K562 (cell line): ENCODE data around the gene MCC. TPM values are rescaled to one million over a fixed set of nuclear protein-coding genes. Genes with fewer than 3 reads are reported as not detected.

Source experiments
- BCOR ChIP-seq: fragments of 450-650 bp; IDR thresholded peaks from 2 replicates; pipeline ENCODE4 v1.6.1; 2016
- BRD4 ChIP-seq: fragments of 200-600 bp; sonication (generic); IDR thresholded peaks from 2 replicates; pipeline ENCODE4 v1.6.1; 2017; ENCODE audit warnings: inconsistent platforms
- CBX1 ChIP-seq: sonication (generic); IDR thresholded peaks from 2 replicates; pipeline ENCODE4 v1.6.1; 2016; ENCODE audit warnings: antibody characterized with exemption, low read depth, mild to moderate bottlenecking
- DIDO1 ChIP-seq: fragments of 450-650 bp; IDR thresholded peaks from 2 replicates; pipeline ENCODE4 v1.6.1; 2016; ENCODE audit warnings: low read depth, missing biosample characterization, missing genetic modification characterization
- ERF ChIP-seq: fragments of 450-650 bp; formaldehyde crosslinking; IDR thresholded peaks from 2 replicates; pipeline ENCODE4 v1.4.0; 2020; ENCODE audit warnings: mild to moderate bottlenecking, mixed read lengths
- HDAC2 ChIP-seq: fragments of 450-650 bp; IDR thresholded peaks from 2 replicates; pipeline ENCODE4 v1.6.1; 2016; ENCODE audit warnings: mild to moderate bottlenecking
- NCOA6 ChIP-seq: fragments of 450-650 bp; IDR thresholded peaks from 2 replicates; pipeline ENCODE4 v1.6.1; 2017; ENCODE audit warnings: mild to moderate bottlenecking
- NFIX ChIP-seq: fragments of 250-450 bp; sonication (Bioruptor Pico); IDR thresholded peaks from 2 replicates; pipeline ENCODE4 v1.4.0; 2020; ENCODE audit warnings: low read depth, mild to moderate bottlenecking, moderate library complexity
- RBFOX2 ChIP-seq: fragments of 200-400 bp; formaldehyde crosslinking; IDR thresholded peaks from 2 replicates; pipeline ENCODE4 v1.6.1; 2017; ENCODE audit warnings: low read depth, mild to moderate bottlenecking, low read length, moderate library complexity
- RNF219 ChIP-seq: fragments of 250-450 bp; sonication (Bioruptor Pico); IDR thresholded peaks from 2 replicates; pipeline ENCODE4 v1.5.0; 2022; ENCODE audit warnings: mild to moderate bottlenecking
- SIN3B ChIP-seq: fragments of 450-650 bp; IDR thresholded peaks from 2 replicates; pipeline ENCODE4 v1.6.1; 2017; ENCODE audit warnings: low read depth, mild to moderate bottlenecking, moderate library complexity
- SMAD1 ChIP-seq: fragments of 150-350 bp; IDR thresholded peaks from 2 replicates; pipeline ENCODE4 v1.6.1; 2014; ENCODE audit warnings: low read length, low read depth; ENCODE audit not compliant: partially characterized antibody
- SMAD2 ChIP-seq: fragments of 150-350 bp; IDR thresholded peaks from 2 replicates; pipeline ENCODE4 v1.6.1; 2014; ENCODE audit warnings: low read depth, mild to moderate bottlenecking, low read length
- SP1 ChIP-seq: sonication (generic); formaldehyde crosslinking; IDR thresholded peaks from 2 replicates; pipeline ENCODE4 v1.8.1; 2022; ENCODE audit warnings: mild to moderate bottlenecking, missing genetic modification reagents
- ZBTB33 ChIP-seq: sonication (generic); formaldehyde crosslinking; IDR thresholded peaks from 2 replicates; pipeline ENCODE4 v1.8.1; 2023; ENCODE audit warnings: mild to moderate bottlenecking, missing genetic modification reagents
- ZBTB49 ChIP-seq: sonication (generic); formaldehyde crosslinking; IDR thresholded peaks from 2 replicates; pipeline ENCODE4 v1.8.0; 2022; ENCODE audit warnings: missing genetic modification reagents, mild to moderate bottlenecking, borderline replicate concordance
- ZNF217 ChIP-seq: sonication (generic); formaldehyde crosslinking; IDR thresholded peaks from 2 replicates; pipeline ENCODE4 v1.8.0; 2022; ENCODE audit warnings: mild to moderate bottlenecking, missing genetic modification reagents
- ZNF277 ChIP-seq: fragments of 250-450 bp; sonication (Bioruptor Pico); IDR thresholded peaks from 2 replicates; pipeline ENCODE4 v1.8.0; 2022; ENCODE audit warnings: inconsistent platforms, mild to moderate bottlenecking, moderate library complexity, borderline replicate concordance
- polyA plus RNA-seq, 8 experiments: library from polyadenylated mRNA; depleted of rRNA in 4 of 8; stranded (reverse) in 5 of 8; unstranded in 3 of 8; fragments of >200 nt; fragmentation: Nextera tagmentation in 2 of 8; fragmentation: Illumina TruSeq in 1 of 8; extraction: Ambion mirVana in 2 of 8; extraction: Trizol in 1 of 8; gene quantifications; 2 replicates each; pipeline versions ENCODE4 v1.2.1 to v1.2.3, GENCODE V29; 2011 to 2014; ENCODE audit warnings: inconsistent platforms in 1 of 8, missing spikeins in 1 of 8
- total RNA-seq, 7 experiments: library from RNA; depleted of rRNA in 6 of 7; stranded (reverse); fragments of >200 nt in 6 of 7; fragmentation: Illumina TruSeq in 2 of 7; extraction: Trizol in 2 of 7; gene quantifications; 2 replicates each; pipeline versions ENCODE4 v1.2.1 to v1.2.3, GENCODE V29; 2011 to 2021; ENCODE audit warnings: low replicate concordance in 1 of 7

The MCC gene
- total and polyA plus RNA-seq, 9 of the 15 experiments (the other 6 are each of a cell fraction or from before 2014, with no cell fraction given): 0.04 to 0.24 (median 0.06) TPM; not detected in 1

GRCh38 chr5:112976432-112977309, 511.6 kb downstream of the MCC start, which contains the start of gene DCP2 (continued):
- no peak for TF ChIP-seq BRD4
- 0 out of 2 replicates have a peak, but pooled peaks have one; percentile 11 for TF ChIP-seq ZBTB33 (CRISPR knock-in tag)
- TF ChIP-seq SP1: peak; percentile 91
- TF ChIP-seq ZBTB49 (CRISPR knock-in tag): no peak
- TF ChIP-seq NFIX: no peak
- TF ChIP-seq CBX1: 0 out of 2 replicates have a peak, but pooled peaks have one; percentile 27
- TF ChIP-seq ERF (CRISPR knock-in tag): no peak
- TF ChIP-seq BCOR: peak; percentile 71; the same call in 1 of the 2 replicates
- TF ChIP-seq DIDO1 (tag): no peak
- TF ChIP-seq NCOA6: no peak
- TF ChIP-seq SIN3B: peak; percentile 30; the same call in 1 of the 2 replicates
- TF ChIP-seq SMAD1: peak; percentile 45
- TF ChIP-seq HDAC2: no peak
- TF ChIP-seq SMAD2: no peak
- TF ChIP-seq RBFOX2: peak; percentile 99
- TF ChIP-seq ZNF277 (CRISPR knock-in tag): no peak
- no peak for TF ChIP-seq RNF219
- no peak for TF ChIP-seq ZNF217 (CRISPR knock-in tag)
